ENCODE data around the gene ATXN2L.
"Not testable (repeated sequence)": the region's sequence is repeated elsewhere in the genome, so short reads cannot be mapped to it uniquely, and the experiment has no call there.

Gene ATXN2L

GRCh38 chr16:28872952-28873351 lies 50.2 kb downstream of the ATXN2L start:
- DNase-seq (ENCODE audit: low read depth in 2 of 2), result no peak

DNA sequence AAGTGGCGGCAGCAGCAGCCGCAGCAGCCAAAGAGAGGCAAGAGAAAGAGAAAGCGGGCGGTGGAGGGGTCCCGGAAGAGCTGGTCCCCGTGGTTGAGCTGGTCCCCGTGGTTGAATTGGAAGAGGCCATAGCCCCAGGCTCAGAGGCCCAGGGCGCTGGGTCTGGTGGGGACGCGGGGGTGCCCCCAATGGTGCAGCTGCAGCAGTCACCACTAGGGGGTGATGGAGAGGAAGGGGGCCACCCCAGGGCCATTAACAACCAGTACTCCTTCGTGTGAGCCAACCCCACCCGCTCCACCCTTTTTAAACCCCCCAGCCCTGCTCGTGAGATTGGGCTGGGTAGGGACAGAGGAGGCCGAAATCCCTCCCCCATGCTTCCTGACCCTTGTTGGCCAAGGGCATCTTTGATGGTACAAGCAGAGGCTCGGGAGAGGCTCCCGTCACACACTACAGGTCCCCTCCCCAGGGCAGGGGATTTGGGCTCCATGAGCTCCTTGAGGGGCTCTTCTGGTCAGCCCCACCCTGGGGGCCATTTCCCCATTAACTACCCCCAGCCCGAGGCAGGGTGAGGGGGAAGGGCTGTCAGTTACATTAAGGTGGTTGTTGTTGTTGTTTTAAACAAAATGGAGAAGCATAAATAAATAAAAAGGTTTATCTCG lies 50.9 kb downstream of the ATXN2L start:
- peak in 1 of 2 donors; percentile 23 for DNase-seq (ENCODE audit: low read depth in 2 of 2)

DNA sequence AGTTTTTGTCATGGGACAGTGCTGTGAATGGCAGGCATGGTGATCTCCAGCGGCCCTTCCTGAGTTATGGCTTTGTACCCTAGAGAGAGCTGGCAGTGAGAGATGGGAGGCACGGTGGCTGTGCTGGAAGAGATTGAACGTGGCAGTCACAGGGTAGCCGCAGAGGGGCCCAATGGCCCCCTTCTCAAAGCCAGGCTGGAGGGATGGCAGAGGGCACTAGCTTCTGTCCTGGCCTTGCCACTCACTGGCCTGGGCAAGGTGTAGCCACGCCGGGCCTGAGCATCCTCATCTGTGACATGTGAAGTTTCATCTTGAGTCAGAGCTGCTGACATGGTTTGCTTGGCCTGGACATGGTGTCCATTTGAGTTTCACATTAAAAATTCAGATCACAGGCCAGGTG lies 51.6 kb downstream of the ATXN2L start:
- DNase-seq (ENCODE audit: low read depth in 2 of 2), result no peak

GRCh38 chr16:28875134-28876018 lies 52.6 kb downstream of the ATXN2L start:
- DNase-seq (ENCODE audit: low read depth in 2 of 2), result no peak

- DNase-seq (ENCODE audit: low read depth in 2 of 2), result no peak
Observed at GRCh38 chr16:28876019-28876659, 53.3 kb downstream of the ATXN2L start.

DNA sequence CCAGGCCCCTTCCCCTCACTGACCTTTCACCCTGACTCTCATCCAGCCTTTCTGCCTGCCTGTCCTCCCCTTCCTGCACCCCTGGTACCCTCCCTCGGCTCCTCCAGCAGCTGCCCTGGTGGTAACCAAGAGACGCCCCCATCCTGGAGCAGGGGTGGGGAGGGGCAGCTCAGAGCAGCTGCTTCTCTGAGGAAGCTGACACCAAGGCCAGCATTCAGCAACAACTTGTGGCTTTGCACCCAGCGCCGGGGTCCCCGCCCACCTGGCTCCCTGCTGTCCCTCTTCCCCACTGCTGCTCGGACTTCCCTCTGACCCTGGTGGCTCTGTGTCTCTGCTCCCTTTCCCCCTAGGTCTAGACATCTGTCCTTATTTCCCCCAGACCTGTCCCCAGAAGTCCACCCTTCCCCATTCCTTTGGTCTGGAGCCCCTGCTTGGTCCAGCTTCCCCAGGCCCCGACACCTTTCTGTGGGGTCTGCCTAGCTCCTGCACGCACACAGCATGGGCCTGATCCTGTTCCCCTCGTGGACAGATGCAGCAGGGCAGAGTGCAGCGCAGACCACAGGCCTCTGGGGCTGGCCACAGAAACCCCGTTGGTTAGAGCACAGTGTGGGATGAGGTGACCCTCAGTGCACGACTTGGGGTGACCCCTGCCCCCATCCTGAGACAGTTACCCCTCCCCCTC lies 54.3 kb downstream of the ATXN2L start:
- no peak for DNase-seq (ENCODE audit: low read depth in 2 of 2)

- DNase-seq (ENCODE audit: low read depth in 2 of 2), result no peak
Observed at GRCh38 chr16:28877655-28878000, 54.8 kb downstream of the ATXN2L start.

DNA sequence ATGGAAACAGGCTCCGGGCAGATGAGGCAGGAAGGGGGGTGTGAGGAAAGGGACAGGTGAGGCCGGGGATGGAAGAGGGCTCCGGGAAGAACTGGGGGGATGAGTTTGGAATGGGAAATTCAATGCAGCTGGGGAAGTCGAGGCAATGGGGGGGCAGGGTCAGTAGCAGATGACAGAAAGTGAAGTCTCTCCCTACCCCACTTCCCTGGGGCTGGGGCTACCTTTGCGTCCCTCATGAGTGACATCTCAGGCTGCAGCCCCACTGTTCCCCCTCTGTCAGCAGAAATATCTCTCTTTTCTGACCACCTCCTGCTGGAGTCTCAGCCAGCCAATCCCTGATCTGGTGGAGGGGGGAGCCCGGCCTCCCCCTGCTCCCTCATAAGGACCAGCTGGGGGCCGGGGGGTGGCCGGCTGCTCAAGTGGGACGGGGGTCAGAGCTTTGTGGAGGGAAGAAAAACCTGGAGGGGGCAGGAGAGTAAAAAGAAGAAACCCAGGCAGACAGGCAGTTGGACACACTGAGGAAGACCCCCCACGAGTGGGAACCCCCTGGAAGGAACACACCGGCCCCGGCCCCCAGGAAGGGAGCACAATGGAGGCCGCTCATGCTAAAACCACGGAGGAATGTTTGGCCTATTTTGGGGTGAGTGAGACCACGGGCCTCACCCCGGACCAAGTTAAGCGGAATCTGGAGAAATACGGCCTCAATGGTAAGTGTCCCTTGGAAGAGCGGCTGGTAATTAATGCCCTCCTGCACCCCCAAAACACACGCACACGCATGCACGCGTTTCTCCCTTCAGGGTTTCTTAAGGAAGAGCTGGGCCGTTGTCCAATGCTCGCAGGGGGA lies 55.5 kb downstream of the ATXN2L start, which contains the start of gene ATP2A1:
ATP2A1 (plus strand) TSS at position 406 of the 844 bp plus-strand sequence; CDS start at position 590, 184 bp downstream.
- no peak for DNase-seq (ENCODE audit: low read depth in 2 of 2)

DNA sequence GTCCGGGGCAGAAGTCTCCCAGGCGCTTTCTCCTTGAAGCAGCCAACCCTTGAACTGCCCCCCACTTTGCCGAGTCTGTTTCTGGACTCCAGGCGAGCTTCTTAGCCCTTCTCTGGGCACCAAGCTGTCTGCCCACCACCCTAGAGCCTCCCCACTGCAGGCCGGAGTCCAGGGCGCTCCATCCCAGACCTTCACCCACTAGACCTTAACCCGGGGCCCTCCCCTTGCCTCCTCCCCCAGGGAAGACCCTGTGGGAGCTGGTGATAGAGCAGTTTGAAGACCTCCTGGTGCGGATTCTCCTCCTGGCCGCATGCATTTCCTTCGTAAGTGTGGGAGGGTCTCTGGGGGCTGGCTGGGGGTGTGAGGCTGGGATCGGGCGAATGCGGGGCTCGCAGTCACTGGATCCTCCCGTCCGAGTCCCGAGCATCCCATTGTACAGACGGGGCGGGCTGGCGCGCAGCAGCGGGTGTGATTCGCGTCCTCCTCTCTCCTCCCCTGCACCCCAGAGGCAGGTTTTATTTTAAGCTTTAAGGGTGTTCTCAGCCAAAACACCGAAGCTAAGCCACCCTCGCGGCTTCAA lies 56.6 kb downstream of the ATXN2L start:
- DNase-seq (ENCODE audit: low read depth in 2 of 2), result no peak

DNA sequence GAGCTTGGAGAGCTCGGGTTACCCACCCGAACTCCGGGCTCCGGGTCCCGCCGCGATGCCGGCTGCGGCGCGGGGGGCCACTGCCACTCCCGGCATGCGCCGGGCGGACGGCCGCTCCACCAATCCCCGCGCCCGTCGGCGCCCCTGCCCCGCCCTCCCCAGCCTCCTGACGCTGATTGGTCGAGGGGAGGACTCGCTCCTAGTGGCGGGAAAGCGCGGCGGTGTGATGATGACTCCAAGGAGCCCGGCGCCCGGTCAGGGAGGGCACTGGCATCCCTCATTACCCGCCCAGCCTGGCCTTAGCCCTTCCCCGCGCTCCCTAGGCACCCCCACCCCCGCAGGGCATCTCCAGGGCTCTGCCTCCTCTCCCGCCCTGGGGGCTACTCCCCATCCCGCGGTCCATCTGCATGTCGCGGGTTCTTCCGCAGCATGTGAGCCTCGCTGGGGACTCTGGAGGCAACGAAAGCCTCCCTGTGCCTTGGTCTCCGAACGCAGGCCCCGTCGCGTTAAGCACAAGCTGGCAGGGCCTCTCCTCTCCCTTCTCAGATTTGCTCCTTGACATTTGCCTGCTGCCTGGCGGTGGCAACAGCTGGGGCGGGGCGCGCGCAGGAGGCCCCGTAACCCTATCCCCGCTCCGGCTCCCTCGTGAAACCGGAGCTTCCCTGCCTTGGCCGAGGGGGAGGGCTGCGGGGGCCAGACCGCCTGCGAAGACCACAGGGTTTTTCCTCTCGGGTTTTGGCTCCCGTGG lies 57.2 kb downstream of the ATXN2L start:
- DNase-seq (ENCODE audit: low read depth in 2 of 2), result peak; percentile 79 to 85

GRCh38 chr16:28880589-28880915 lies 57.8 kb downstream of the ATXN2L start:
- DNase-seq (ENCODE audit: low read depth in 2 of 2), result no peak

DNA sequence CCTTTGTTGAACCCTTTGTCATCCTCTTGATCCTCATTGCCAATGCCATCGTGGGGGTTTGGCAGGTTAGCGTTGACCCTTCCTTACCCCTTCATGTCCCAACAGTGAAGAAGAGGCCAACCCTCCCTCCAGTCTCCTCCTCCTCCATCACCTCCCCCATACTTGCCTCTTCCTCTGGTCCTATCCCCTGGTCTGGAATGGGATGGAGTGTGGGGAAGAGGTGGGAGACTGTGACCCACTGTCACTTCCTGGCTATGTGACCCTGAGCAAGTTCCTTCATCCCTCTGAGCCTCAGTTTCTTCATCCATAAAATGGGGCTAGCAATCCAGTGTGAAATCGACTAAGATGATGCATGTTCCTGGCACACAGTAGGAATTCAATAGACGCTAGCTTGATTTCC lies 58.2 kb downstream of the ATXN2L start:
- DNase-seq (ENCODE audit: low read depth in 2 of 2), result no peak

GRCh38 chr16:28881565-28881964 lies 58.8 kb downstream of the ATXN2L start:
- DNase-seq (ENCODE audit: low read depth in 2 of 2), result not testable (repeated sequence)

DNA sequence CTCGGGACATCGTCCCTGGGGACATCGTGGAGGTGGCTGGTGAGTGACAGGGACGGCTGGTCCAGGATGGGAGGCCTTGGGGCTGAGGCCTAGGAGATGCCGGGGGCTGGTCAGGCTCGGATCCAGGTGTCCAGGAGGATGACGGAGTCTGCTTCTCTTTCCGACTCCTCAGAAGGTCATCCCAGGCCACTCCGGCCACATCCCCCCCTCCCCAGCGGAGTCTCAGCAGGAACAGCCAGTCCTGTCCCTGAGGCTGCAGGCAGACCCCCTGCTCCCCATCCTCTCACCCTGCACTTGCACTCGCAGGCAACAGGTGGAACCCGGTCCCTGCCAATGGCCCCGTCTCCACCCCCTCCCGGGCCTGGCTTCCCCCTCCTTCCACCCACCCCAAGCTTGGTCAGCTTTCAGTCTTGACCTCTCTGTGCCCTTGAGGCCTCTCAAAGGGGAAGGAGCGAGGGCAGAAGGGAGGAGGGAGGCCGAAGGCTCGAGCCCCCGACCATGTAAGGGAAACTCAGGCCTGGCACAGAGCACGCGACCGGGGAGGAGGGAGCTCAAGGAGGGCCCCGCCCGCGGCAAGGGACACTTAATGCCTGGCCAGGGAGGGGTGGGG lies 59.9 kb downstream of the ATXN2L start:
- DNase-seq (ENCODE audit: low read depth in 2 of 2), result no peak

DNA sequence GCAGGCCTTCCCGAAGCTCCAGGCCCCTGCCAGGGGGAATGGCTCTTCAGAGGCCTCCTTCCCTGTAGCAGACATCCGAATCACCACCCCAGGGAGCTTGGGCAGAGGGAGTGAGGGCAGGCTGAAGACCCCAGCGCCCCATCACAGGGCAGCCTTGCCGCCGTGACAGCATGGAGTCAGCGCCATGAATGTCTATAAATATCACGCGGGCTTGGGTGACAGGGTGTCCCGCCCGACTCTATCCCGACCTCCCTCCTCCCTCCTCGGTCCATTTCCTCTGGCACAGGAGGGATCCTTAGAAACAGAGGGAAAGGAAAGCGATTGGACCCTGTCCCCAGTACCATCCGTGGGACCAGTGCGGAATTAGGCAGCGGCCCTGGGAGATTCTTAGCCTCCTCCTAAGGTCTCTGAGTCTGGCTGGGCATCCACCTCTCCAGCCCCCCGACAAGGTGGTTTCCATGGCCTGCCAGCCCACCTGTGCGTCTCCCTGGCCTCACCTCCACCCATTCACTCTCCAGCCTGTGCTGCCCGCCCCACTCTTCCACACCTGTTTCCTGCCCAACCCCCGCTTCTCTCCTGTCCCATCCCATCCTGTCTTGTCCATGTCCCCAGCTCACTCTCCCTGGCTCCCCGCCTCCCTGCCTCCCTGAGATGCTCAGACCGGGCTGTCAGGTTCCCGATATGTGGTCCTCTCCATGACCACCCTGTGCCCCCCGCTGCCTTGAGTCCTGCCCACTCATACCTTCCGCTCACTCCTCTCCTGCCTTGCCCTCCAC lies 60.6 kb downstream of the ATXN2L start:
- no peak for DNase-seq (ENCODE audit: low read depth in 2 of 2)

GRCh38 chr16:28884045-28884444 lies 61.2 kb downstream of the ATXN2L start:
- DNase-seq (ENCODE audit: low read depth in 2 of 2), result no peak
